ENCODE results near the gene PRKN. TPM values are rescaled to one million over a fixed set of nuclear protein-coding genes. Genes with fewer than 3 reads are reported as not detected.

PRKN gene
- total RNA-seq, 2 donors from 2014 or later: 3.3 to 4.8 TPM

DNA sequence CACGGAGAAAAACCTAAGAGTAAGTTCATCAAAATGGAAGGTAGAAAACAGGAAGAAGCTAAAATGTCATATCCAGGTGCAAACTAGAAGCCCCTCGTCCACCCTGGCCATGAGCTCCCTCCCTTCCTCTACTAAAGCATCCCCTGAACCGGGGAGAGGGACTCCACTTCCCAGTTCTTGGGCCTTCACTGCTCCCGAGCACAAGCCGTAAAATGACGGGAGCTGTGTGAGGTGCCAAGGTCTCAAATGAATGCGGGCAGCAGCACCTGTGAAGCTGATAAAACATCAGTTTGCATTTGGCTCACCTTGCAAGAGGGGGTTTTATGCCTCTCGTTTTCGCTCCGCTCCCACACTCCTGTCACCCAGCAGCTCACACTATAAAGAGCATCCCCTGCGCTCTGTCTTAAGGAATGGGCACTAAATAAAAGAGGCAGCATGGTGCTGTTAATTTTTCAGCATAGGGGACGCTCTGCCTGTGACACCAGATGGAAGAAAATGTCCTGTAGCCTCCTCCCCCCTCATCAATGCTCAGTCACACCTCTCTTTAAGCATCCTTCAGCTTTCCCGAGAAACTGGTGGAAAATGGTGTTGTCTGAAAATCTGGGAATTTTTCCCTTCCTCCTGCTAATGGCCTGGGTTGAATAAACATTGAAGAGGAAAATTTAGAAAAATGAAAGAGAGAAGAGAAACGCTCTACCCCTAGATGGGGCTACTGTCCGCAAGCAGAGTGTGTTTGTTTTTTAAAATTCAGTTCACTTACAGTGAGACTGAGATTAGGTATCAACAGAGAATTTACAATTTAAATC, 890.7 kb downstream of the PRKN start:
- no peak overlapping the region for H3K27ac Mint-ChIP-seq
- no peak for DNase-seq
- Histone ChIP-seq H3K27ac (ENCODE audit: low read depth, low read length) (no peak overlapping the region), H3K9me3 (ENCODE audit: control insufficient read depth, low read length) (no peaks in the 10 kb centered on the region), H3K36me3 (ENCODE audit: control insufficient read depth, insufficient read depth, low read length) (no peaks in the 10 kb centered on the region), H3K4me1 (ENCODE audit: control insufficient read depth, insufficient read depth, low read length) (no peaks in the 10 kb centered on the region), H3K9ac (ENCODE audit: extremely low read depth, low read length, poor library complexity, severe bottlenecking) (no peak overlapping the region), H3K4me3 (ENCODE audit: low read length) (no peak overlapping the region), H3K27me3 (ENCODE audit: control insufficient read depth, insufficient read depth, low read length, poor library complexity, severe bottlenecking) (no peaks in the 10 kb centered on the region)
- TF ChIP-seq, protein P1, sequence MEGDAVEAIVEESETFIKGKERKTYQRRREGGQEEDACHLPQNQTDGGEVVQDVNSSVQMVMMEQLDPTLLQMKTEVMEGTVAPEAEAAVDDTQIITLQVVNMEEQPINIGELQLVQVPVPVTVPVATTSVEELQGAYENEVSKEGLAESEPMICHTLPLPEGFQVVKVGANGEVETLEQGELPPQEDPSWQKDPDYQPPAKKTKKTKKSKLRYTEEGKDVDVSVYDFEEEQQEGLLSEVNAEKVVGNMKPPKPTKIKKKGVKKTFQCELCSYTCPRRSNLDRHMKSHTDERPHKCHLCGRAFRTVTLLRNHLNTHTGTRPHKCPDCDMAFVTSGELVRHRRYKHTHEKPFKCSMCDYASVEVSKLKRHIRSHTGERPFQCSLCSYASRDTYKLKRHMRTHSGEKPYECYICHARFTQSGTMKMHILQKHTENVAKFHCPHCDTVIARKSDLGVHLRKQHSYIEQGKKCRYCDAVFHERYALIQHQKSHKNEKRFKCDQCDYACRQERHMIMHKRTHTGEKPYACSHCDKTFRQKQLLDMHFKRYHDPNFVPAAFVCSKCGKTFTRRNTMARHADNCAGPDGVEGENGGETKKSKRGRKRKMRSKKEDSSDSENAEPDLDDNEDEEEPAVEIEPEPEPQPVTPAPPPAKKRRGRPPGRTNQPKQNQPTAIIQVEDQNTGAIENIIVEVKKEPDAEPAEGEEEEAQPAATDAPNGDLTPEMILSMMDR (conservative IDR thresholded peaks at IDR 0.05): peak; percentile 75
- 83 to 97% methylated on average over 11 to 15 of the region's 15 CpGs for WGBS, 2 experiments (ENCODE audit: insufficient coverage in 1 of 2, insufficient read length in 1 of 2)
- peaks cover 38% of the 10 kb centered on the region for H3K4me1 Mint-ChIP-seq
- no peaks in the 10 kb centered on the region for H3K9me3 Mint-ChIP-seq
- no peaks in the 10 kb centered on the region for H3K36me3 Mint-ChIP-seq (ENCODE audit: low read depth)
- H3K27me3 Mint-ChIP-seq (ENCODE audit: insufficient read depth): peaks cover 2% of the 10 kb centered on the region
- H3K4me3 Mint-ChIP-seq: no peak overlapping the region

DNA sequence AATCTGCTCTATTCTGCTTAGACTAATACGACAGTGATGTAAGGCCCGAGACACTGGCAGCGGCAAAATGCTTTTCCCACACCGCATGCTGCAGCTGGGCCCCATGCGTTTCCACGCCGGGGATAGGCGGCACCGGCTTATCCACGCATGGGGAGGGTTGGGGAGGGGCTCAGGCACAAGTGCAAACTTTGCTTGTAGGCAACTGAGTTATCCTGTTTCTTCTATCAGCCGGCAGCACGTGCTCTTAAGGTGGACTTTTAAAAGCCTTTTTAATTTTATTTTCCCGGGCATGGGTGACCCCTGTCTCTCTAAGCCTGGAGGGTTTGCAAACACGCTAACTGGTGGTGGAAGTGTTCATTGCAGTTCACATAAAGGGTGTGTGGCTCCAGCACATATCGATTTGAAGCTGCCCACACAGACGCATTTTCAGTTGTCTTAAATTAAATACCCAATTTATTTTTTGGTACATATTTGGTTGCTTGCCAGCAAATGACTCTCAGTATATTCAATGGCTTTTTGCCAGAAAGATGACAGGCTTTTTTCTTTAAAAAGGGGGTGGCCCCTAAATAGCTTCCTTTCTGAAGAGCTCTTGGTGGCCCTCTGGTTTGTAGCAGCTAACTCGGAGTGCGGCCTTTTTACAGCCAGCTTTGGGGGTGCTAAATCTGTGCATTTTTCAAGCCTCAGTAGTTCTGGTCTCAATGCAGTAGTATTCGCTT, 891.9 kb downstream of the PRKN start:
- H3K36me3 Mint-ChIP-seq (ENCODE audit: low read depth): no peaks in the 10 kb centered on the region
- no peaks in the 10 kb centered on the region for H3K27me3 ChIP-seq (ENCODE audit: control insufficient read depth, insufficient read depth, low read length, poor library complexity, severe bottlenecking)
- no peaks in the 10 kb centered on the region for H3K4me1 ChIP-seq (ENCODE audit: control insufficient read depth, insufficient read depth, low read length)
- 74 to 84% methylated on average over 13 to 19 of the region's 19 CpGs for WGBS, 2 experiments (ENCODE audit: insufficient coverage in 1 of 2, insufficient read length in 1 of 2)
- peak; percentile 50 for DNase-seq
- no peaks in the 10 kb centered on the region for H3K9me3 Mint-ChIP-seq
- no peaks in the 10 kb centered on the region for H3K36me3 ChIP-seq (ENCODE audit: control insufficient read depth, insufficient read depth, low read length)
- H3K27ac ChIP-seq (ENCODE audit: low read depth, low read length): no peak overlapping the region
- TF ChIP-seq, protein P1 (conservative IDR thresholded peaks at IDR 0.05): peak; percentile 33
- no peak overlapping the region for H3K4me3 Mint-ChIP-seq
- no peaks in the 10 kb centered on the region for H3K9me3 ChIP-seq (ENCODE audit: control insufficient read depth, low read length)
- no peaks in the 10 kb centered on the region for H3K27me3 Mint-ChIP-seq (ENCODE audit: insufficient read depth)
- no peak overlapping the region for H3K4me3 ChIP-seq (ENCODE audit: low read length)
- no peak overlapping the region for H3K27ac Mint-ChIP-seq
- peaks cover 44% of the 10 kb centered on the region for H3K4me1 Mint-ChIP-seq
- H3K9ac ChIP-seq (ENCODE audit: extremely low read depth, low read length, poor library complexity, severe bottlenecking): no peak overlapping the region

DNA sequence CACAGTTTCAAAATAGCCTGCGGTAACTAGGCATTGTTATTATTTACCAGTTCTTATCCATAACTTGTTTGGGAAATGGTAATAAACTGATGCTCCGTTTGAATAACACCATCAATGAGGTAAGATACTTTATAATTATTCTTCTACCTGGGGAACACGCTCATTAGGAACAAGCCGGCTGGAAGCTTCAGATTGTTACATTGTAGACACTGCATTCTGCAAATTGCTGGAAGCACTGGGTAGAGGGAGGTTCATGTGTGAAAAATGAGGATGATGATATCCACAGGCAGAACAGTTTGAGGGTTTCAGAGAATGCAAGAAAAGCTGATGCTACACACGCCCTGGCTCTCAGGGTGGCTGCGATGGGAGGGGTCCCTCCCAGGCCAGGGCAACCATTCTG, 893.1 kb downstream of the PRKN start:
- Histone ChIP-seq H3K4me3 (ENCODE audit: low read length) (no peak overlapping the region), H3K27me3 (ENCODE audit: control insufficient read depth, insufficient read depth, low read length, poor library complexity, severe bottlenecking) (no peaks in the 10 kb centered on the region), H3K27ac (ENCODE audit: low read depth, low read length) (no peak overlapping the region), H3K9me3 (ENCODE audit: control insufficient read depth, low read length) (no peaks in the 10 kb centered on the region), H3K4me1 (ENCODE audit: control insufficient read depth, insufficient read depth, low read length) (no peaks in the 10 kb centered on the region), H3K36me3 (ENCODE audit: control insufficient read depth, insufficient read depth, low read length) (no peaks in the 10 kb centered on the region), H3K9ac (ENCODE audit: extremely low read depth, low read length, poor library complexity, severe bottlenecking) (no peak overlapping the region)
- Mint-ChIP-seq H3K27me3 (ENCODE audit: insufficient read depth) (no peaks in the 10 kb centered on the region), H3K36me3 (ENCODE audit: low read depth) (no peaks in the 10 kb centered on the region), H3K9me3 (no peaks in the 10 kb centered on the region), H3K27ac (no peak overlapping the region), H3K4me3 (no peak overlapping the region), H3K4me1 (peaks cover 49% of the 10 kb centered on the region)
- no peak for DNase-seq
- TF ChIP-seq, protein P1 (conservative IDR thresholded peaks at IDR 0.05): no peak
- WGBS, 2 experiments (ENCODE audit: insufficient coverage in 1 of 2, insufficient read length in 1 of 2): 94 to 100% methylated on average over 3 to 6 of the region's 6 CpGs

Data from endodermal cell (in vitro differentiated cells).